Myocyte (in vitro differentiated cells): ENCODE measurements around the gene GPR39. TPM values are rescaled to one million over a fixed set of nuclear protein-coding genes. Genes with fewer than 3 reads are reported as not detected.

Experiments used
- DNase-seq: peaks from one replicate; pipeline ENCODE4 v3.0.0-alpha.2; 2012; ENCODE audit warnings: low read depth
- total RNA-seq: library from RNA; depleted of rRNA; stranded (reverse); fragments of >200 nt; gene quantifications from 2 replicates; pipeline ENCODE4 v1.2.3, GENCODE V29; 2014

The GPR39 gene
- total RNA-seq, 1 donor from 2014 or later, result 0.59 TPM

DNA sequence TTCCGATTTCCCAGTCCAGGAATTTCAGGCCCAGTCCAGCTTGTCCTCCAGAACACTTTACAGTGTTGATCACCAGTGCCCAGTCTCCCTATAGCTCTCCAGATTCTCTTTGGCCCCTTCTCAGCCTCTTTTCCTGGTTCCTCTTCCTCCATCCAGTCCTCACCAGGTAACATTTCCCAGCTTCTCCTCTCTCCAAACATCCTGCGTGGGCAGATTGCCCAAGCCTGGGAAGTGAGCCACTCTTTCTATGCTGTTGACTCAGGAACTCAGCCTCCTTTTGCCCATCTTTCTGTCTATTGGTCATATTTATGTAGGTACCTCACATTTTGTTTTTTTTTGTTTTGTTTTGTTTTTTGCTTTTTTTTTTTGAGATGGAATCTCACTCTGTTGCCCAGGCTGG, 144.0 kb downstream of the GPR39 start:
- DNase-seq, result no peak

DNA sequence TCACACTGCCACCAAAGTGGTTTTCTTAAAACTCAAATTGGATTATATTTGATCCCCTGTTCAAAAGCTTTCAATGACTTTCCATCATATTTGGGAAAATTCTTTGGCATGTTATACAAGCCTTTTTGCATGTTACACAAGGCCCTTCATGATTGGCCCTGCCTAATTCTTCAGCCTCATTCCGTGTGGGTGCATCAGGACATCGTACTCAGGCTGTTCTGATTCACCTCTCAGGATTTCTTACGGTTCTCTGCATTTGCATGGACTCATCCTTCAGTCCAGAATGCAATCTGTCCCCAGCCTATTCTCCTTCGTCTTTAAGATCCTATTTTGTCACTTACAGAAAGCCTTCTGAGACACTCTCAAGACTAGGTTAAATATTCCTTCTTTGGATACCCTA, 145.6 kb downstream of the GPR39 start:
- DNase-seq, result no peak

DNA sequence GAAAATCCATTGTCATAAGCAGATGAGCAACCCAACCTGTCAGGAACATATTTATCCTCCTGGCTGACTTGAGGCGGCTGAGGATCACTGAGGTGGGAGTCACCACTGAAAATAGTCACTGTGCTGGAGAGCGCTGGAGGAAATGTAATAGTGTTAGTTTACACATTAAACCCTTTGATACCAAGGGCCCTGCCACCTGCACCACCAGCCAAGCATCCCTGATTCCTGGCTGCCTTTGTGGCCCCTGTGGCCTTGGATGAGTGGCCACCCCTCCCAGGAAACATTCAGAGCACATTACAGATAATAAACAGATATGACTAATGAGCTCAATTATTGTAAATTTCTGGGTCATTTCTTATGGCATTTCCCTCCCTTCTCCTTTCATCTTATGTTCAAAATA, 147.5 kb downstream of the GPR39 start:
- DNase-seq, result no peak

DNA sequence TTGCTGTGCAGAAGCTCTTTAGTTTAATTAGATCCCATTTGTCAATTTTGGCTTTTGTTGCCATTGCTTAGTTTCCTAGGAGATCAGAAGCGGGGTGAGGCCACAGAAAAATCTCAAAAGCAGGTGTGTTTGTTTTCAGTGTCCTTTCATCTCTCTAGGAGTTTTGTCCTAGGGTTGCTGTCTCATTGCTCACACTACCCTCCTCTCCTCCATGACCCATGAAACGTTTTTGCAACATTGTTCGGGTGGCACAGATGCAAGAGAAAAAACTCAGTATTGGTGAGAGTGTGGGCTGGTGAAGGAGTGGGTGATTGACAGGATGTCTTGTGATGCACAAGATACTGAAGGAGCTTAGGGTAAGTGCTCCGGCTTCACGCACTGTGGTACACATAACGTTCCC, 149.8 kb downstream of the GPR39 start:
- no peak for DNase-seq

DNA sequence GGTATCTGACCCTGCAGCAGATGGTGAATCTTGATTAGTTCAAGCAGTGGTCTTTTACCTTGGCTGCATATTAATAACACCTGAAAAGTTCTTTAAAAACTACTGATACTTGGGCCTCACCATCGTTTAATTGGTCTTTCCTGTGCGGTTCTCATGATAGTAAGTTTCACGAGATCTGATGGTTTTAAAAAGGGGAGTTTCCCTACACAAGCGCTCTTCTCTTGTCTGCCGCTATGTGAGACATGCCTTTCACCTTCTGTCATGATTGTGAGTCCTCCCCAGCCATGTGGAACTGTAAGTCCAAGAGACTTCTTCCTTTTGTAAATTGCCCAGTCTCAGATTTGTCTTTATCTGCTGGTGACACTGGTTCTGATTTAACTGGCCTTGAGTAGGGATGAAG, 151.1 kb downstream of the GPR39 start:
- no peak for DNase-seq

DNA sequence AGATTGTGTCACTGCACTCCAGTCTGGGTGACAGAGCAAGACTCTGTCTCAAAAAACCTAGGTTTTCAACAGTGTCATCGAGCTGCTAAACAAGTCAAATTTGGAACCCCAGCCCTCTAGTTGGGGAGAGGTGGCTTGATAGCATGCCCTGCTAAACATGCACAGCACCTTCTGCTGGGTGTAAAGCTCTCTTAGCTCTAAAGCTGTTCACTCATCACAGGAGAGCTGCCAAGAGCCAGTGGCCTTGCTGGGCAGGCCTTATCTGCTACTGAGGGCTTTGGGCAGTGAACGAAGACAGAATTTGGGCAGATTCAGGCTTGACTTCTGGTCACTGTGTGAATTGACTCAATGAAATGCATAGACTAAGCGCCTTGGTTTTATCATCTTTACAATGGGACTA, 152.1 kb downstream of the GPR39 start:
- no peak for DNase-seq

DNA sequence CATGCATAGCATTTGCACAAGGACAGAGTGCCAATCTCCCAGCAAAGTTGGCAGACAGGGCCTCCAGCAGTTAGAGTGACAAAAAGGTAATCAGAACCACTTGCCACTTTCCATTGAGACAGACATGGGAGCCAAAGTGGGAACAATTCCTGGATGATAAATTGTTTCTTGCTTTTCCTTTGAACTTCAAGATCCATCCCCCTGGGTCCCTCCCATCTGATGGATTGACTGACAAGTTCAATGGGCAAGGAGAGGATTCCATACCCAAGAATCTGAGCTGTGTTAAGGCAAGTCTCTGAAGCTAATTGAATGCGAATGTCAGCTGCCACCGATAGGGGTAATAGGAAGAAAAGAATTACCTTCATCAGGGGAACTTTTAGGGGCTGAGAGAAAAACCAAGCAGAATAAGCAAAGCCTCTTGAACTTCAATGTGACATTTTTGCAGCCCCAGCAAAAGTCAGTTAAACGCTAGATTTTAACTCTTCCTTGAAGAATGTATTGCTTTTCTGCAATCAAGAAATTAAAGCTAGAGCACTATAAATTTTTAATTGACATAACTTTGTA, 156.9 kb downstream of the GPR39 start:
- no peak for DNase-seq

DNA sequence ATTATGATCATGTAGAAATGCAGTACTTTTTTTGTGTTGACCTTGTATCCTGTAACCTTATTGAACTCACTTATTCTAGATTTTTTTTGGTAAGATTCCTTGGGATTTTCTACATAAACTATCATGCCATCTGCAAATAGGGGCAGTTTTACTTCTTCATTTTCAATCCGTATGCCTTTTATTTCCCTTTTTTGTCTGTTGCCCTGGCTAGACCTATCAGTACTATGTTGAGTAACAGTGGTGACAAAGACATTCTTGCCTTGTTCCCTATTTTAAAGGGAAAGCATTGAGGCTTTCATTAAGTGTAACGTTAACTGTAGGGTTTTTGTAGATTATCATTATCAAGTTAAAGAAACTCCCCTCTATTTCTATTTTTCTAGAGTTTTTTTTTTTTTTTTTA, 161.1 kb downstream of the GPR39 start:
- no peak for DNase-seq

DNA sequence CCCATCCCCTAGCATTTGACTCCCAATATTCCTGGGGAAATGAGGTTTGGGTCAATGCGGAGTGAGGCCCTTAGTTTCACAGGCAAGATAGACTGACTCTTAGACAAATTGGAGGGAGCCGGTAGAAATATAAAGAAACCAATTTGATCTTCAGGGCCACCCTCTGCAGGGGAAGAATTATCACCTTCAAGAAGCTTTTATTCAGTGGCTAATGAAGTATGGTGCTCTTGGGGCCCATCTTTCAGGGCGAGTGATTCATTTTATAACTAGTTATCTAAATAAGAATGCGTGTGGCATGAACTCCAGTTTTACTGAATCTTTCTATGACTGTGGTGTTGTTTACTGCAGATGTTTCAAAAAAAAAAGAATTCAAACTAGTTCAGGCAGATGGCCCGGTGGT, 165.0 kb downstream of the GPR39 start:
- no peak for DNase-seq

DNA sequence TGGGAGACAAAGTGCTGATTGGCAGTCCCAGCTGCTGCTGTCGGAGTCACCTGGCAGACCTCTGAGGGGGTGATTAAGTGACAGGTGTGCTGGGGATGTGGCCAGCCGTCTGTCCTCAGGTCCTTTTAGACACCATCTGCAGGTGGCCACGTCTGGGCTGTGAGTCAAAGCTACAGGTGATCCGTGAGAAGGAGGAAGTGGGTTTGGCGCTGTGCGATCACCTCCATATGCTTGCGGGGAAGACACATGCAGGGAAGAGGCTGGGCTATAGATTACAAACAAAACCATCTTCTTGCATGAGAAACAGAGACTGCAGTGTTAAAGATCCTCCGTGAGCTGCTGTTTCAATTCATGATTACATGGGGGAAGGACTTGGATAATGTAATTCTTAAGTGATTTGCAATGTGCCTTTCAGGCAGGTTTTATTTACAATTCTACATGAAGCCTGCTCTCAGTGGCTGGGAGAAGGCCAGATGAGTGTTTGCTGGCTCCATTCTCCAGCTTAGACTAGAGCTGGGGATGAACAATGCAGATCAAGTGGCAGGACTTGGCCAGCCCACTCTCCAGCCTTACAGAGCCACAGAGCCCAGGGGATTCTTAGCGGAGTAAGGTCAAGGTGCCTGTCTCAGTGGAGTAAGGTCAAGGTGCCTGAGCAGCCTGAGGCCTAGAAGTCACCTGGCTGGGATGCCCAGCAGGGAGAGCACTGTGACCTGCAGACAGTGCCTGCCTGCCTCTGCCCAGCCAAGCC, 165.6 kb downstream of the GPR39 start:
- peak; percentile 35 for DNase-seq

DNA sequence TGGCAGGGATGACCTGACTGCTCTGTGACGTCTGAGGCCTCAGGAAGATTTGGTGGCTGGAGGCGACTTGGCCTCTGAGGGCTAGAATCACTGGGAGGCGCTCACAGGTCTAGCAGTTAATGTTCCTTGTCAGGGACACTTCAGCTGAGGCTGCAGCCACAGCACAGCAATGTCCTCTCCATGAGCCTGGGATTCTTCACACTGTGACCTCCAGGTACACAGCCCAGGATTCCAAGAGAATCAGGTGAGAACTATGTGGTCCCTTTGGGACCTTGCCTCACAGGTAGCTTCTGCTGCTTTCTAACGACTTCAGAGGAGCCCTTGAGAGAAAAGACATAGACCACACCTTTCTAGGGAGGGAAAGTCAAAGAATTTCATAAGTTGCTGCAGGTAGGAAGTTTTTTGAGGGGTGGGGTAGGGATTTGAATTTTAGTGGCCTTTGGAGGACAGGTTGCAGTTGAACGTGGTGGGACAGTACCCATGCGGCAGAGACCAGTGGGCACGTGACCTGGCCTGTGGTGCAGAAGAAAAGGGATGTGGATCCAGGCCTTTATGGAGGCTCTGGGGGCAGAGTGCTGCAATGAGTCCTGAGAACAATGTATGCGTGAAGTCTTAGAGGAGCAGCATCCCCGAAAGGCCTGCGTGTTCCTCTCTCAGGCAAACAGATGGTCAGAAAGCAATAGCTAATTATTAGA, 167.2 kb downstream of the GPR39 start:
- DNase-seq, result no peak

DNA sequence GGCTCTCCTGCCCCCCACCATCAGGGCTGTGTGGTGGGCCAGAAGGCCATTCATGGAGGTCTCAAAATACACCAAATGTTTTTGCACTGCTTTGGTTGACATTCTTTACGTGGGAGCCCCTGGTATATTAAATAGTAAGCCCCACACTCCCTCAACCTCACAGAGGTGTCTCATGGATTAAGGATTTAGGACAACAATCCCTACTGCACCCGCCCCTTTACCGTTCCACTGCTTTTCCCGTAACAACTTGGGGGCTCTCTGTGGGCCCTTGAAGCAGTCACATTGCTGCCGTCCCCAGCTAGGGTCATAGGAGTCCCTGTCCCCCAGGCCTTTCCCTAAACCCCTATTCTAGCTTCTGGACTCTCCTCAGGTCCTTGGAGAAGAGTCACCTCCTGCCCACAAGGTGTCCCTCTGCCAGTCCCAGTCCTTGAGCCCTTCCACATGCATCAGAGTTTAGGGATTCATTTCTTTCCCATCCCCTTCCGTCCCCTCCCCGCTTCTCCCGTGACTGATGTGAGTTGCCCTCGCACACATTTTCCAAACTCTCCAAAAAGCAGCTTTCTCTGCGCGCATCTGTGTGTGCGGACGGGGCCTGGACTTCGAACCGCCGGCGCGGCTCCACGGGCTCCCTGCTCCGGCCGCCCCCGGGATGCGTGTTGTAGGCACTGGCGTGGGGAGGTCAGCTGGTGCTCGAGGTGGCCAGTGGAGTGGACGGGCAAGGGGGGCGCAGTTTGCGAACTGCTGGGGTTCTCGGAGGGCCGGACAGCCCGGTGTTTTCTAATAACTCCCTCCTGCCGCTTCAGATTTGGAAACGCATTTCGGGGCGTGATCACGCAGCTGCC, 168.6 kb downstream of the GPR39 start:
- DNase-seq, result no peak

DNA sequence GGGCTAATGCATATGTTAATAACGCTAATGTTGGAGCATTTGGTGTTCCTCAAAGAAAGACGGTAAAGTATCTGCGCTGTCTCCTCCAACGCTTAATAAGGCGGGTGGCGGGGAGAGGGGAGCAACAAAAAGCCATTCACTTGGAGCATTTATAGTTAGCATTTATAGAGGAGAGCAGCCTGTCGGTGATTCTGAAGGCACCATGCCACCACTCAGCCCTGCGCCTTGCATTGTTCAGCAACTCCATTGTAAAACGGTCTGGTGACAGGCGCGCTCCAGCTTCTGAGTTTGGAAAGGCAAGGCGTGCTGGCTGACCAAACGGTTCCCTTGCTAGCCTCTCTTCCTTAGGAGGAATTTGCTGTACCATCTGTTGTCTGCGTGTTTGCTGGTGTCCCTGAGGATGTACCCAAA, 169.5 kb downstream of the GPR39 start:
- no peak for DNase-seq

DNA sequence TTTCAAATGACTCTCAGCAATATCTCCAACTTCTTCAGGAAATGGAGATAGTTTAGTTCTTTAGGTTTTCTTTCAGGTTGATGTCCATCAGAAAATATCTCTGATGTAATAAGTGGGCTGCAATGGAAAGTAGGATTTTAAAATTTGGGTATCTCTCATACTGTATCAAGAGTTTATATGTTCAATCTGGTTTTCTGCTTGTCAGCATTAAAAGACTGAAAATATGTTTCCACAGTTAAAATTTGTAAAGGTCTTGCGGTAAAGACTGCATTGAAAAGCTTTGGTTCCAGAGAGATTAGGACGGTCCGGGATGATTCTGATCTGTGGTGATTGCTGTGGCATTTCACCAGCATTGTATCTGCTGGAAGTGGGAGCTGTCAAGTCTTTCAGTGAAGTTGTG, 170.2 kb downstream of the GPR39 start:
- no peak for DNase-seq

DNA sequence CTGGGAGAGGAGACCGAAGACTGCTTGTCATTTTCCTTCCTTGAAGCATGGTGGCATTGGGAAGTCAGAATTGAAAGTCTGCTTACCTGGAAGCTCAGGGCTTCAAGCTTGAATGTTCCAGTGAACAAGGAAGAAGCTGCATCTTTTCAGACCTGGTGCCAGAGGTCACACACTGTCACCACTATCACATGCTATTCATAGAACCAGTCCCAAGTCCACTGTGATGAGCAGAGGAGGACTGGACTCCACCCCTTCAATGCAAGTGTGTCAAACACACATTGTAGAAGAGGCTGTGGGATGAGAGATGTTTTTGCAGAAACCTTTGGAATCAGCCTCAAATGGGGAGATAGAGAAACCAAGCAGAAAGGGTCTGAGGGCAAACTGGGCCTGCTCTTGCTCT, 172.0 kb downstream of the GPR39 start:
- no peak for DNase-seq

DNA sequence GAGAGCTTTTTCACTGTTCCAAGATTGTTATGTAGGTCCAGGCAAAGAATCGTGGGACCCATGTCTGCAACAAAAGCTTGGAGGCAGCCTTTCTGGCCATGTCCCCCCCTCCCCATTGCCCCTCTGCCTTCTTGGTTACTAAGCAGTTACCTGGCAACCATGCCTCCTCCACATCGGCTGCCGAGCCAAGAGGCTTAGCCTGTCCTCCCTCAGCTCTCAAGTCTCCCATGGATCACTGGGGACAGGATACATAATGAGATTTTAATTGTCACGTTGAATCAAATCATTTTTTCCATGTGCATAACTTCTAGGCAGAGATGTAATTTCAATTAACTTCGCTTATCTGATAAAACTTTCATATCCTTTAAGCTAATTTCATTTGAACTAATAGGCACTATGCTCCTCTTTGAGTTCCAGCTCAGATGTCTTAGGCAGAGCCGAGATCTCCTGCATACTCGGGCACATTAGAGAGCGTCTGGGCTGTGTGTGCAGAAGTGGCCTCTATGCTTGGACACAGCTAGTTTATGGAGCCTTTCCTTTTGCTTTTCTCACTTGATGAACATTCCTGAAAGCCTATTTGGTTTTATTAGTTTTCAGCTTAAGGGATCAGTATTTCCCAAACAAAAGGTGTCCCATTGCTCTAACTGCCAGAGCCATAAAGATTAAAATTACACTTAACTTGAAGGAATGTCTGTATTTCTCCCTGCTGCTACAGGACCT, 172.7 kb downstream of the GPR39 start:
- DNase-seq, result no peak

DNA sequence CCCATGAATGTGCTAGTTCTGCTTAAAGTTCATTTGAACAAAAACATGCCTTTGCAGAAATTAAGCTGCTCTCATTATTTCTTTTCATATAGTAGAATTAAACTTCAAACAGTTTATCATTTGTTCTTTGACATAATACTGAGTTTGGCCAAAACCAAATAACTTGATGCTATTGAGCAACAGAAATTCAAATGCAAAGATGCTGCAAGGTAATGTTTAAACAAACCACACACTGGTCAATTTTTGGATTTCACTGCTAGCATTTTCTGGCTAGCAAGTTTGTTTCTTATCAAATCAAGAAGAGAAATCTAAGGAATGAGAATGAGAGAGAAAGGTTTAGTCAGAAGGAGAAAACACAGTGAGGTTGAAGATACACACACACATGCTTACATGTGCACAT, 173.4 kb downstream of the GPR39 start:
- no peak for DNase-seq

DNA sequence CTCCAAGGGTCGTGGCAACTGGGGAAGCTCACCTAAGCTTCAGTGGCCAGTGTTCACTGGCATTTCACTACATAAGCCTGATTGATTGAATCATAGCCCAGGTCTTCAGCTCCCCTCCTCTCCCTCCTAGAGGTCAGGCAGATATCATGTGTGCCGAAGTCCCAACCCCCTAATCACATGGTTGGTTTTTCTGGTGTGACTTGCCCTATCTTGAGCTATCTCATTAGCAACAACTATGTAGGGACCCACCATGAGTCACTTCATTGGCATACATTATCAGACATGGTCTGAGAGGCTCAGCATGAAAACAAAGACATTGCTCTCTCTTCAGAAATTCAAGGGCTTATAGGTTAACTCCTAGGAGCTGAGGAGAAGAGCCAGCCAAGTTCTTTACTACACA, 176.6 kb downstream of the GPR39 start:
- no peak for DNase-seq

DNA sequence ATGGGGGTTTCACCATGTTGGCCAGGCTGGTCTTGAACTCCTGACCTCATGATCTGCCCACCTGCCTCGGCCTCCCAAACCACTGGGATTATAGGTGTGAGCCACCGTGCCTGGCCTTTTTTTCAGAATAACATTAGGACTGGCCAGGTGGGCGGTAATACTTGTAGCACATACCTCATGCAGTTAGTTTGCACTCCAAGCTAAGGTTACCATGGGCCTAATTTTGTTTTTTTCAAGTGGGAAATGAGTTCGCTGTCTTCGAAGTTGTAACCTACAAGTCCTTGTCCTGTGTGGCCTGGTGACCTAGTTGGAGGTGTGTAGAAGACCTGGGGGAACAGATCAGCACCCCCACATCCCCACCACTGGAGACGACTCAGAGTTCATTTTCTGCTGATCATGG, 178.6 kb downstream of the GPR39 start:
- DNase-seq, result no peak

DNA sequence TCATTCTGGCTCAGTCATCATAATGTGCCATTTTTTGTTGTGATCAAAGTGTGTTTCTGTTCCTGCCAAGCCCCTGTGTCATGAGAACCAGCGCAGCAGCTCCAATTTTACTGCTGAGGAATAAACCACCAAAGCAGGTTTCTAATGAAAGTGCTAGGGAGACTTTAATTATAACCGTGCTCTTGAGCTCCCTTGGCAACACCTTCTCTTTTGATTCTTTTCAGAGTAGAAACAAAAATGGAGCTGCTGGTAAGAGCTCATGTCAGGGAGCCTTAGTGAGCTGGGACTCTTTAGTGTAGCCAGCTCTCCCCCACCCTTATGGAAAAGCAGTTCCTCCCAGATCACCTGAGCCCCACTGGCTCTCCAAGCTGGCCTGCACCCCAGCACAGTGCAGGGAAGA, 179.1 kb downstream of the GPR39 start:
- no peak for DNase-seq

DNA sequence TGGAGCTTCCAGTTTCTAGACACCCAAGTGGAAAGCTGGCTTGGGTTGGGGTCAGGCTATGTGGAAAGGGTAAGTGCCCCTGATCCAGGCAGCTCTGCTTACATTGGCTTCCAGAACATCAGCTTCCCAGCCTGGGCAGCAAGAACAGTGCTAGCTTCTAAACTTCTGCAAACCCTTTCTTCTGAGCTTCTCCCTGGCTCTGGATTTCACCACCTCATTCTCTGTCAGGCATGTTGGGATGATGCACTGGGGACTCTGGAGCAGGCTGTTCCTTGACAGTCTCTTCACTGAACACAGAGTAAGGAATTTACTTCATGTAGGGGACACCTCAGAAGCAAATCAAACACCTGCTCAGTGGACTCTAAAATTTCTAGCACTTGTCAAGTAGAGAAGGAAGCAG, 180.6 kb downstream of the GPR39 start:
- no peak for DNase-seq
